ENCODE results near the gene GUSB. TPM values are rescaled to one million over a fixed set of nuclear protein-coding genes. Genes with fewer than 3 reads are reported as not detected.

GUSB gene
- polyA plus RNA-seq, 2 of the 4 experiments (the other 2 are of a cell fraction): 32.3 TPM

DNA sequence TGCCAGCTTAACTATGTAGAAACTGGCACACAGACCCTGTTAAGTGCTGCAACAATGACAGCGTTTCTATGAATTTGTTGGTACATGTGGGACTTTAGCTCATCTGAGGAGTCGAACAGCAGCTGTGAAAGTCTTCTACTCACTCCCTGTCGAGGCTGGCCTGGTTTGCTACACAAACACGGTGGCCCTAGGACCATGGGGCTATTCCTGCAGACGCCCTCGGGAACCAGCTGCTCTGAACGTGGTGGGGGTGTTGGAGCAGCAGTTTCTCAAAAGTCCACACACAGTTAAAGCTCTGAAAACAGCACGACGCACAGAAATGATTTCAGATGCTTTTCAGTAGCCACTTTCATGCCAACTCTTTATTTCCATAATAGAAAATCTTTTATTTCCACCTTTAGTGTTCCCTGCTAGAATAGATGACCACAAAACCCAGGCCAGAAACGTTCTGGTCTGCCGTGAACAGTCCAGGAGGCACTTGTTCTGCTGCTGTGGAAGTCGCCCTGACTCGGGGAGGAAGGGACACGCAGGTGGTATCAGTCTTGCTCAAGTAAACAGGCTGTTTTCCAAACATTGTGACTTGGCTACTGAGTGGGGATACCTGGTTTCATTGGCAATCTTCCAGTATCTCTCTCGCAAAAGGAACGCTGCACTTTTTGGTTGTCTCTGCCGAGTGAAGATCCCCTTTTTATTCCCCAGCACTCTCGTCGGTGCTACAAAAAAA lies 21.5 kb downstream of the GUSB start:
- ATAC-seq: peak; percentile 22 to 34; a peak in 3 of 6 replicates
- POLR2A ChIA-PET: no interaction called here

GRCh38 chr7:65955718-65956117 lies 26.3 kb downstream of the GUSB start:
- Histone ChIP-seq H3K27ac (no peak overlapping the region), H3K4me1 (peaks cover 11% of the 10 kb centered on the region), H3K4me2 (no peak overlapping the region), H3K9me3 (no peaks in the 10 kb centered on the region), H3K4me3 (no peak overlapping the region)
- ChIA-PET POLR2A (no interaction called here), CTCF (no interaction called here)
- TF ChIP-seq CHD2 (IDR thresholded peaks at IDR 0.05; ENCODE audit: low read length, partially characterized antibody): no peak
- no peak for TF ChIP-seq TP53 (CRISPR knock-in tag; IDR thresholded peaks at IDR 0.05)
- no peak for TF ChIP-seq MYC (IDR thresholded peaks at IDR 0.05; ENCODE audit: borderline replicate concordance, low read length)
- peak; percentile 65 for TF ChIP-seq MAFK (IDR thresholded peaks at IDR 0.05; ENCODE audit: partially characterized antibody)
- TF ChIP-seq, protein P1, sequence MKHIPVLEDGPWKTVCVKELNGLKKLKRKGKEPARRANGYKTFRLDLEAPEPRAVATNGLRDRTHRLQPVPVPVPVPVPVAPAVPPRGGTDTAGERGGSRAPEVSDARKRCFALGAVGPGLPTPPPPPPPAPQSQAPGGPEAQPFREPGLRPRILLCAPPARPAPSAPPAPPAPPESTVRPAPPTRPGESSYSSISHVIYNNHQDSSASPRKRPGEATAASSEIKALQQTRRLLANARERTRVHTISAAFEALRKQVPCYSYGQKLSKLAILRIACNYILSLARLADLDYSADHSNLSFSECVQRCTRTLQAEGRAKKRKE (CRISPR knock-in tag; IDR thresholded peaks at IDR 0.05; ENCODE audit: low read depth): no peak
- no peak for TF ChIP-seq CBX8 (IDR thresholded peaks at IDR 0.05)
- FAIRE-seq (no peak), ATAC-seq (no peak), DNase-seq (ENCODE audit: low read depth in 1 of 2, low spot score in 1 of 2) (no peak)
- 91% methylated on average over 4 of the region's 4 CpGs for WGBS (ENCODE audit: missing lambda C conversion rate)

More for the DNA sequence above, 21.5 kb downstream of the GUSB start:
- Histone ChIP-seq H3K4me2 (no peak overlapping the region), H3K27ac (no peak overlapping the region), H3K4me1 (no peaks in the 10 kb centered on the region), H3K4me3 (no peak overlapping the region), H3K9me3 (no peaks in the 10 kb centered on the region)
- TF ChIP-seq RAD21 (conservative IDR thresholded peaks at IDR 0.05 in 1 of 2, IDR thresholded peaks at IDR 0.05 in 1 of 2) (no peak), ZC3H11A (IDR thresholded peaks at IDR 0.05) (no peak), HOXB13 (CRISPR knock-in tag; IDR thresholded peaks at IDR 0.05; ENCODE audit: low read depth) (no peak)
- TF ChIP-seq, protein P2, sequence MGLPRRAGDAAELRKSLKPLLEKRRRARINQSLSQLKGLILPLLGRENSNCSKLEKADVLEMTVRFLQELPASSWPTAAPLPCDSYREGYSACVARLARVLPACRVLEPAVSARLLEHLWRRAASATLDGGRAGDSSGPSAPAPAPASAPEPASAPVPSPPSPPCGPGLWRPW (IDR thresholded peaks at IDR 0.05): no peak
- 78% methylated on average over 19 of the region's 19 CpGs for WGBS (ENCODE audit: missing lambda C conversion rate)
- DNase-seq (ENCODE audit: low read depth in 1 of 2, low spot score in 1 of 2): no peak
- CTCF ChIA-PET: no interaction called here
- FAIRE-seq: no peak

DNA sequence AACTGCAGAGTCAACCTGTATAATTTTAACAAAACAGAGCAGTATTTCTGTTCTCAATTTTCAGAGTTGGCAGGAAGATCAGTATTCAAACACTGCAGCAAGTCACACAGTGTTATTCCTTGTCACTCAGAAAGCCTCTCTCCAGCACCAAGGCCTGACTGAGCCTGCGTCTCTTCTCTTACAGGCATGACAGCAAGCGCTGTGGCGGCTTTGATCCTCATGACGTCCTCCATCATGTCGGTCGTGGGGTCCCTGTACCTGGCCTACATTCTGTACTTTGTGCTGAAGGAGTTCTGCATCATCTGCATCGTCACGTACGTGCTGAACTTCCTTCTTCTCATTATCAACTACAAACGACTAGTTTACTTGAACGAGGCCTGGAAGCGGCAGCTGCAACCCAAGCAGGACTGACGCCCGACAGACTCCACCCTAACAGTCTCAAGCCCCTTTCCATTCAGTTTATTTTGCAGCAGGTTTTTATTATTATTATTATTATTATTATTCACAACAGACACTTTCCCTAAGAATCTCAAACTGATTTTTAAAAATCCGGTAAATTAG lies 28.0 kb downstream of the GUSB start:
- no peak overlapping the region for H3K4me3 ChIP-seq
- FAIRE-seq (no peak), DNase-seq (ENCODE audit: low read depth in 1 of 2, low spot score in 1 of 2) (no peak), ATAC-seq (no peak)
- TF ChIP-seq, protein P3, sequence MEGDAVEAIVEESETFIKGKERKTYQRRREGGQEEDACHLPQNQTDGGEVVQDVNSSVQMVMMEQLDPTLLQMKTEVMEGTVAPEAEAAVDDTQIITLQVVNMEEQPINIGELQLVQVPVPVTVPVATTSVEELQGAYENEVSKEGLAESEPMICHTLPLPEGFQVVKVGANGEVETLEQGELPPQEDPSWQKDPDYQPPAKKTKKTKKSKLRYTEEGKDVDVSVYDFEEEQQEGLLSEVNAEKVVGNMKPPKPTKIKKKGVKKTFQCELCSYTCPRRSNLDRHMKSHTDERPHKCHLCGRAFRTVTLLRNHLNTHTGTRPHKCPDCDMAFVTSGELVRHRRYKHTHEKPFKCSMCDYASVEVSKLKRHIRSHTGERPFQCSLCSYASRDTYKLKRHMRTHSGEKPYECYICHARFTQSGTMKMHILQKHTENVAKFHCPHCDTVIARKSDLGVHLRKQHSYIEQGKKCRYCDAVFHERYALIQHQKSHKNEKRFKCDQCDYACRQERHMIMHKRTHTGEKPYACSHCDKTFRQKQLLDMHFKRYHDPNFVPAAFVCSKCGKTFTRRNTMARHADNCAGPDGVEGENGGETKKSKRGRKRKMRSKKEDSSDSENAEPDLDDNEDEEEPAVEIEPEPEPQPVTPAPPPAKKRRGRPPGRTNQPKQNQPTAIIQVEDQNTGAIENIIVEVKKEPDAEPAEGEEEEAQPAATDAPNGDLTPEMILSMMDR (IDR thresholded peaks at IDR 0.05): no peak
- TF ChIP-seq RNF2 (IDR thresholded peaks at IDR 0.05; ENCODE audit: borderline replicate concordance, low read depth): no peak
- no peak for TF ChIP-seq BHLHE40 (IDR thresholded peaks at IDR 0.05; ENCODE audit: low read depth, low read length)
- no peak for TF ChIP-seq NFE2L2 (conservative IDR thresholded peaks at IDR 0.05; ENCODE audit: low read length)
- TF ChIP-seq RCOR1 (IDR thresholded peaks at IDR 0.05; ENCODE audit: low read depth, low read length): no peak
- TF ChIP-seq SREBF2 (IDR thresholded peaks at IDR 0.05): no peak
- ChIA-PET CTCF (no interaction called here), POLR2A (no interaction called here)
- 93% methylated on average over 15 of the region's 15 CpGs for WGBS (ENCODE audit: missing lambda C conversion rate)
- no peak overlapping the region for H3K27ac ChIP-seq
- H3K4me1 ChIP-seq: peaks cover 11% of the 10 kb centered on the region
- H3K9me3 ChIP-seq: no peaks in the 10 kb centered on the region
- H3K4me2 ChIP-seq: no peak overlapping the region
